NCI-H1694 (cell line): ENCODE measurements around the gene MCOLN1.

Source experiments
- DNase-seq: peaks from one replicate; lab custom pipeline; 2025; lab: John Stamatoyannopoulos, UW

The MCOLN1 gene

GRCh38 chr19:7522072-7522922 is at the start of gene MCOLN1:
Gene MCOLN1 (plus strand): TSS chr19:7522624. CDS start chr19:7522751, 127 bp downstream.
- DNase-seq: peak; percentile 85

DNA sequence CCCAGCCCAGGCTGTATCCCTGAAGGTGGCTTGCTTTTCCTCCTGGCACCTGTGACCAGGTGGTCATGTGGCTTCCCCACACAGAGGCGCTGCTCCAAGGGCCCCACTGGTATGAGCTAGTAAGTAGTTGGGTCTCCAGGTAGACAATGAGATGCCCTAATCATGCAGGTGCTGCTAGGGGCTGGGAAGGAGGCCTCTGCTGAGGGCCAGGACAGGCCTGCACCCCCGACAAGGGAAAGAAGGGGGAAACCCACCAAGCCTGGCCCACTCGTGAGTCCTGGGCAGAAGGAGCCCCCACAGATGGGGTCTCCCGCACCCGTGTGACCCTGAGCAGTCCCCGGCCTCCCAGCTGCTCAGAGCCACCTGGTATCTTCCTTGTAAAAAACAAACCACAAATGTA is 46.8 kb upstream of the MCOLN1 start:
- no peak for DNase-seq

GRCh38 chr19:7476241-7476640 is 46.2 kb upstream of the MCOLN1 start:
- no peak for DNase-seq

DNA sequence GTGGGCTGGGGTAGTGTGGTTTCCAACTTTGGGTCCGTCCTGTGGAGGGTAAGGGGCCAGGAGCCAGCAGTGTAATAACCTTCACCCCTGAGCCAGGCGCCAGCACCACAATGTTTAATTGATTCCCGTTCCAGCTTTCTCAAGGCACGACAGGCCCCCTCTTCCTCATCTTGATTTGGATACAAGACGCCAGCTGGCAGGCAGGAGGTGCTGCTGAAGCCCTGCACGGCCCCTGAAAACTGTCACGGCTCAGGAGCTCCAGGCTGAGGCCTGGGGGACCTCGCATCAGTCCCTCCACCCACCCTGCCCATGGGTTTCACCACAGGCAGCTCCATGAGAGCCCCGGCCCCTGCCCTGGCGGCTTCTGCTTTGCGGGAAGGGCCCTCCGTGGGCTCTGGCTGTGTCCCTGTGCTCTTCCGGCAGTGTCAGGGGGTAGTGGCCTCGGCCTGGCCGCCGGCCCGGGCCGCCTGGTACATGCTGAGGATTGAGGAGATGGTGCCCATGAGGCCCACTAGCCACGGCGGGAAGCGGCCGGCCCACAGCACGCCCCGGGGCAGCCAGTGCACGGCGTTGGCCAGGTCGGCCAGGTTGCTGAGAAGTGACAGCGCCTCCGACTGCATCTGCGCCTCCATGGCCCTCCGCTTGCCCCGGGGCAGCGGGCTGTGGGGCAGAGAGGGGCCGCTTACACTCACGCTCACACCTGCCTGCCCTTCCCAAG is 45.5 kb upstream of the MCOLN1 start:
- DNase-seq: no peak

- no peak for DNase-seq
Observed at GRCh38 chr19:7477758-7478157, 44.7 kb upstream of the MCOLN1 start.

DNA sequence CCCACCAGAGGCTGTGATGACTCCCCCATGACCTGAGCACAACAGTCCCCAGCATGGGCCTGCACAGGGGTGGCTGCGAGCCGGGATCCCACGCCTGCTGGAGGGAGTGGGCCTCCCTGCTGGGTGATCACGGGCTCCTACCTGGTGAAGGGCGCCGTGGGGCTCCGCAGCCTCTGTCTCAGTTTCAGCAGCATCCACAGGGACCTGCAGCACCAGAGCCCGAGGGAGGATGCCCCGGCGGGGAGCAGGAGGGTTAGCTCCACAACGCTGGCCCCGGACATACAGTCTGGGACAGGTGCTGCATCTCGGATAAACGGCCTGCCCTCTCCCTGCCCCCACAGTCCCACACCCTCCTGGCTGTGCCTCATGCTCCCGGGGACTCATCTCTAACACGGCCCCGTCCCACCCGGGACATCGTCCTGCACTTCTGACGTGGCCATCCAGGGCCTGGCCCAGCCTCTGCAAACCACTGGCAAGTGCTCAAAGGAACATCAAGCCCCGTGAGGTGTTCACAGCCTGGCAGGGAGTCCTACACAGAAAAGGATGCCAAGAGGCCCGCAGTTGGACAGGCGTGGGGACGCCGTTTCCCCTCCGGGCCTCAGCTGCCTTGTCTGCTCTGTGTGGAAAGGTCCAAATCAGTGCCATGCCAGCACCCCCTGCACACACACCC is 44.1 kb upstream of the MCOLN1 start:
- DNase-seq: no peak

DNA sequence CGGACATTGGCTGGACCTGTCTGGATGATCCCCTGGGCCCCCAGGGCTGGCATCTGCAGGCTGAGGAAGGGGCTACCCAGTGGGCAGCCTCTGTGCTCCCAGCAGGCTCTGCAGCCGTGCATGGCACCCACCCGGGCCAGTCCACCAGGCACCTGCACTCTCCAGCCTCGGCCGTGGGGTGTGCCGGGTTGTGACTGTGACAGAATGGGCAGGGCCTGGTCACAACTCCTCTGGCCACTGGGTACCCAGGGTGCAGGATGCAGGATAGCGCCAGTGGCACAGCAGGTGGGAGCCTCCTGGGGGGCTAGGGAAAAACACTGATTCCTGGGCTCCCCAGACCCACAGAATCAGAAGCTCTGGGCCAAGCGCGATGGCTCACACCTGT is 43.6 kb upstream of the MCOLN1 start:
- DNase-seq: no peak

- no peak for DNase-seq
Observed at GRCh38 chr19:7480222-7480969, 42.0 kb upstream of the MCOLN1 start.

DNA sequence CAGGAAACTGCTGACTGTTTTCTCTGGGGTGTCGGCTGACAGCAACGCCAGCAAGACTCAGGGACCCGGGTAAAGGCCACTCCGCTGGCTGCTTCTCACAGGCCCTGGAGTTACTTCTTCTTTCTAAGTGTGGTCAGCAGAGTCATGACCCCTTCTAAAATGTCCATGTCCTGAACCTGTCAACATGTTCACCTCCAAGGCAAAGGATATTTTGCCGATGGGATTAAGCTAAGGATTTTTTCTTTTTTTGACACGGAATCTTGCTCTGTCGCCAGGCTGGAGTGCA is 41.5 kb upstream of the MCOLN1 start:
- DNase-seq: no peak

GRCh38 chr19:7482584-7483439 is 39.6 kb upstream of the MCOLN1 start:
- DNase-seq: no peak

DNA sequence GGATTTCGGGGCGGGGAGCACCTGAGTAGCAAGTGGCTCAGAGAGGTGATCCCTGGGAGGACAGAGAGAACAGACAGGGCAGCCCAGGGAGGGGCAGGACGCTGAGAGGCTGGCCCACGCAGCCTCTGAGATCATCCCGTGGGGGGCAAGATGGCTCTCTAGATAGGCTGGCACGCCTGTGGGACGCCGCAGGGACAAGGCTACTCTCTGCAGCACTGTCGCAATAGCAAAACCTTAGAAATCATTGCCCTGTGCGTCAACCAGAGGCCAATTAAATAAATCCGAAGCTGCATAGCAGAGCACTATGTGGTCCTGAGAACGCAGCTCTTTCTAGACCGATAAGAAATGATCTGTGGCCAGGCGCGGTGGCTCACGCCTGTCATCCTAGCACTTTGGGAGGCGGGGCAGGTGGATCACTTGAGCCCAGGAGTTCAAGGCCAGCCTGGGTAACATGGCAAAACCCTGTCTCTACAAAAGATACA is 38.7 kb upstream of the MCOLN1 start:
- DNase-seq: no peak

GRCh38 chr19:7486923-7487322 is 35.5 kb upstream of the MCOLN1 start:
- DNase-seq: no peak

- no peak for DNase-seq
Observed at GRCh38 chr19:7488736-7489353, 33.6 kb upstream of the MCOLN1 start, which contains the start of gene PEX11G. Gene PEX11G (minus strand): TSS chr19:7489035. CDS start chr19:7489010, 25 bp downstream.

DNA sequence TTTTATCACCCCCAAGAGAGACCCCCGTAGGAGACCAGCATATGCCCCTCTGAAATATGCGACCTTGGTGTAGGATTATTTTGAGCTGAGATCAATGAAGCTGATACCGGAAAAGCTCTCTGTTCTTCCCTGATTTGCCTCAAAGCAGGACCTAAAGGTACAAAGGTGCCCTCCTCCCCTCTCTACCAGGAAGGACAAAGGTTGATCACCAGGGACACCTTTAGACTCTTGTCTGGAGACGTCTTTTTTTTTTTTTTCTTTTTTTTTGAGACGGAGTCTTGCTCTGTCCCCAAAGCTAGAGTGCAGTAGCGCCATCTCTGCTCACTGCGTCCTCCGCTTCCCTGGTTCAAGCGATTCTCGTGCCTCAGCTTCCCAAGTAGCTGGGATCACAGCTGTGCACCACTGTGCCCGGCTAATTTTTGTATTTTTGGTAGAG is 32.8 kb upstream of the MCOLN1 start:
- no peak for DNase-seq

GRCh38 chr19:7492142-7492541 is 30.3 kb upstream of the MCOLN1 start:
- DNase-seq: no peak

- no peak for DNase-seq
Observed at GRCh38 chr19:7492558-7492957, 29.9 kb upstream of the MCOLN1 start.

- DNase-seq: no peak
Observed at GRCh38 chr19:7494416-7495098, 27.9 kb upstream of the MCOLN1 start.

- no peak for DNase-seq
Observed at GRCh38 chr19:7497292-7497691, 25.1 kb upstream of the MCOLN1 start.

- DNase-seq: peak; percentile 46
Observed at GRCh38 chr19:7500811-7501450, 21.5 kb upstream of the MCOLN1 start.
